Activated naive CD8-positive, alpha-beta T cell treated with anti-CD3 and anti-CD28 coated beads, Interleukin-2, amount 10 ng/mL, durations not matched to agents 7 days and 5 days (primary cell): ENCODE data around the gene DET1. TPM values are rescaled to one million over a fixed set of nuclear protein-coding genes. Genes with fewer than 3 reads are reported as not detected.

Source experiments
- ATAC-seq: fragments of 150-1000 bp; cut with Tn5 transposase; one replicate; pipeline ENCODE4 v1.10.0; 2021; ENCODE audit warnings: low read depth, moderate library complexity
- POLR2A ChIA-PET: fragments of 350-600 bp; sonication (Branson Sonifier 250); formaldehyde crosslinking; loops from one replicate; lab custom pipeline; 2021; ENCODE audit warnings: antibody characterized with exemption; lab: Charles Lee
- DNase-seq: peaks from one replicate; pipeline ENCODE4 v3.0.0; 2021
- H3K27ac Mint-ChIP-seq: one replicate; pipeline ENCODE4 v1.8.0; 2022; ENCODE audit warnings: mild to moderate bottlenecking, mixed read lengths
- H3K27me3 Mint-ChIP-seq: one replicate; pipeline ENCODE4 v1.8.0; 2022; ENCODE audit warnings: mild to moderate bottlenecking, moderate library complexity, mixed read lengths
- H3K36me3 Mint-ChIP-seq: one replicate; pipeline ENCODE4 v1.8.0; 2021; ENCODE audit warnings: mild to moderate bottlenecking, mixed read lengths
- H3K4me1 Mint-ChIP-seq: one replicate; pipeline ENCODE4 v1.8.0; 2021; ENCODE audit warnings: mixed read lengths
- H3K4me3 Mint-ChIP-seq: one replicate; pipeline ENCODE4 v1.8.0; 2022; ENCODE audit warnings: mild to moderate bottlenecking, moderate library complexity, mixed read lengths
- H3K9me3 Mint-ChIP-seq: one replicate; pipeline ENCODE4 v1.8.0; 2021; ENCODE audit warnings: mixed read lengths
- total RNA-seq, 2 experiments: library from RNA; stranded (reverse); gene quantifications; one replicate each; pipeline ENCODE4 v1.2.3, GENCODE V29; 2021

Gene DET1
- total RNA-seq, 2 experiments from 2014 or later: 4.4 to 4.8 TPM

DNA sequence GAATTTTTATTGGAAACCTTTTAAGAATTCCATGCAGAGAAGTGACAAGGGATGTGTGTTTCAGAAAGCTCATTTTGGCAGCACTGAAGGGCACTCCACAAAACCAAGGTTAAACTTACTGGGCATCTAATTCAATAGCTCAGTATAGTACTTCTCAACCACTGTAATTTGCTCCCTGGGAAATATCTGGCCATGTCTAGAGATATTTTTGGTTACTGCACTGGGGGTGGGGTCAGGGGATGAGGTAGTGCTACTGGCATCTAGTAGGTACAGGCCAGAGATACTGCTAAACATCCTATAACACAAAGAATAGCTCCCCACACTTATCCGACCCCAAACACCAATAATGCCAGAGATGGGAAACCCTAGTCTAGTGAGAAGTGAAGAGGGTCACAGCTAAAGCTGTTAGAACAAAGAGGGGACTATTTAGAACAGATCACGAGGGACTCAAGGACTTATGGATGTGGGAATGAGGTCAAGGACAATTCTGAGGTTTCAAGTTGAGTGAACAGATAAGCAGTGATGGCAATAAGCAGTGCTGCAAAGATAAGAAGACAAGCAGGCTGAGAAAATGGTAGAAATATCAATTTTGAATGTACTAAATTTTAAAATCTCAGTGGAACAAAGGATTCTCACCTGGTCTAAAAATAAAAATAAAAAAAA lies 82.5 kb downstream of the DET1 start:
- no peaks in the 10 kb centered on the region for H3K27me3 Mint-ChIP-seq
- no peak overlapping the region for H3K27ac Mint-ChIP-seq
- no peak overlapping the region for H3K4me3 Mint-ChIP-seq
- H3K36me3 Mint-ChIP-seq: peaks cover 5% of the 10 kb centered on the region
- peaks cover 21% of the 10 kb centered on the region for H3K4me1 Mint-ChIP-seq
- DNase-seq (no peak), ATAC-seq (no peak)
- H3K9me3 Mint-ChIP-seq: no peaks in the 10 kb centered on the region
- POLR2A ChIA-PET: no interaction called here

Other genes starting within 250 kb of the DET1 start
- 10 to 100 TPM; 28.4 to 29.2 TPM for gene MRPL46, start 79.3 kb downstream of the DET1 start, total RNA-seq
- 10 to 100 TPM; 54.9 to 55.7 TPM for gene MRPS11, start 79.0 kb downstream of the DET1 start, total RNA-seq
- gene AEN, start 74.7 kb upstream of the DET1 start, total RNA-seq: 10 to 100 TPM; 38.2 to 42.5 TPM
- 100 to 1,000 TPM; 209 to 215 TPM for gene ISG20, start 92.3 kb upstream of the DET1 start, total RNA-seq